HG02885 (cell line): ENCODE measurements around the gene SUPV3L1.

Experiments
- ATAC-seq: cut with Tn5 transposase; IDR thresholded peaks from one replicate; pipeline ENCODE4 v1.9.1; 2021; ENCODE audit warnings: mild to moderate bottlenecking; ENCODE audit not compliant: unreplicated experiment, poor library complexity

Gene SUPV3L1

GRCh38 chr10:69186524-69186923, 6.5 kb downstream of the SUPV3L1 start:
- no peak for ATAC-seq

GRCh38 chr10:69201045-69201444, 21.0 kb downstream of the SUPV3L1 start:
- ATAC-seq, result no peak

- no peak for ATAC-seq
These were observed 22.3 kb downstream of the SUPV3L1 start for GRCh38 chr10:69202332-69202731.

- ATAC-seq, result no peak
These were observed 28.7 kb downstream of the SUPV3L1 start for GRCh38 chr10:69208761-69209160.

GRCh38 chr10:69209787-69210484, 29.9 kb downstream of the SUPV3L1 start:
- ATAC-seq, result no peak

- no peak for ATAC-seq
These were observed 31.1 kb downstream of the SUPV3L1 start for GRCh38 chr10:69211104-69211503.

GRCh38 chr10:69211524-69211923, 31.5 kb downstream of the SUPV3L1 start:
- ATAC-seq, result no peak

GRCh38 chr10:69213591-69214311, 33.7 kb downstream of the SUPV3L1 start:
- ATAC-seq, result no peak

GRCh38 chr10:69214666-69215131, 34.7 kb downstream of the SUPV3L1 start:
- ATAC-seq, result no peak

GRCh38 chr10:69215405-69216171, 35.6 kb downstream of the SUPV3L1 start:
- ATAC-seq, result no peak

- no peak for ATAC-seq
These were observed 36.6 kb downstream of the SUPV3L1 start for GRCh38 chr10:69216577-69217118.

GRCh38 chr10:69217119-69217754, 37.2 kb downstream of the SUPV3L1 start:
- no peak for ATAC-seq

GRCh38 chr10:69218831-69219230, 38.8 kb downstream of the SUPV3L1 start:
- no peak for ATAC-seq

- ATAC-seq, result no peak
These were observed 40.0 kb downstream of the SUPV3L1 start, which contains the start of gene HKDC1 for GRCh38 chr10:69220041-69220451. Gene HKDC1 (plus strand): TSS chr10:69220332. CDS start chr10:69220436, 104 bp downstream.

- ATAC-seq, result no peak
These were observed 40.5 kb downstream of the SUPV3L1 start for GRCh38 chr10:69220507-69220906.

GRCh38 chr10:69222157-69223027, 42.4 kb downstream of the SUPV3L1 start:
- ATAC-seq, result peak; percentile 97

- ATAC-seq, result no peak
These were observed 43.0 kb downstream of the SUPV3L1 start for GRCh38 chr10:69223028-69223342.

- no peak for ATAC-seq
These were observed 45.0 kb downstream of the SUPV3L1 start for GRCh38 chr10:69224862-69225657.

- no peak for ATAC-seq
These were observed 45.6 kb downstream of the SUPV3L1 start for GRCh38 chr10:69225681-69226080.
